ENCODE measurements around the gene KDM7A. TPM values are rescaled to one million over a fixed set of nuclear protein-coding genes. Genes with fewer than 3 reads are reported as not detected.

Gene KDM7A
- total and polyA plus RNA-seq, 2 of the 4 experiments (the other 2 are of a cell fraction): 1.5 to 2.3 TPM

DNA sequence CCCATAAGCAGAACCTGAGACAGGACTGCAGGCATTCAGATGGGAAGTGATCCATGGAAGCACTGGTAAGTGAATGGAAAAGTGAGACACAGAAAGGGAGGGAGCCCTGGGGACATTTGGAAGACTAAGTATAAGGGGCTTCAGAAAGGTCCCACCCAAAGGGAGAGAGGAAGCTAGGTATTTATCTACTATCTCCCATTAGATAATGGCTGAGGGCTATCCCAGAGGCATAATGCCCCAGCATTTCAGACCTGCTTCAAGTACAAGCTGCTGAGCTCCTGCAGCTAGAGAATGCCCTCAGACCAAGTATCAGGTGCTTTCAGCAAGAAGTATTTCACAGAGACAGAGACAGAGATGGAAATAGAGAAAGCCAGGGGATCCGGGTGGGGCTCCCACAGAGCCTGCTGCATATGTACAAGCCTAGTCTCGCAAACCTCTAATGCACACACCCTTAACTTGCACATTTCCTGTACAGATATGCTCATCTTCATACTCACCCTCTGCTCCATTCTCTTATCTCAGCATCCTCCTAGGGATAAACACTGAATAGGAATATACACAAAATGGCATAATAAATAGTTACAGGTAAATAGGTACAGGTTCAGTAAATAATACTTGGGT lies 20.2 kb downstream of the KDM7A start:
- ChIA-PET CTCF (no interaction called here), POLR2A (ENCODE audit: unreplicated experiment) (no interaction called here)
- H3K79me1 ChIP-seq (ENCODE audit: low read depth in 1 of 2, low read length in 2 of 2): peaks cover 34 to 38% of the 10 kb centered on the region in 2 experiments
- H4K20me1 ChIP-seq (ENCODE audit: insufficient read depth, low read length): peaks cover 10% of the 10 kb centered on the region; the same call in 1 of the 2 replicates
- peaks cover 4% of the 10 kb centered on the region for H3K9me1 ChIP-seq (ENCODE audit: insufficient read depth, low read length)
- in situ Hi-C loops (cut with MboI; ENCODE audit: low sequenced_read_pairs) (no loop called here), dilution Hi-C loops (cut with HindIII; ENCODE audit: low sequenced_read_pairs, unreplicated experiment) (no loop called here), intact Hi-C loops (cut with micrococcal nuclease) (no loop called here)
- H3K4me3 ChIP-seq (ENCODE audit: insufficient read depth, low read depth, low read length): no peak overlapping the region
- H3K4me2 ChIP-seq (ENCODE audit: low read depth, low read length): no peak overlapping the region
- H3K23ac ChIP-seq (ENCODE audit: low read depth, low read length): no peak overlapping the region
- H3K4ac ChIP-seq (ENCODE audit: low read depth, low read length): no peak overlapping the region
- no peak overlapping the region for H2BK5ac ChIP-seq (ENCODE audit: low read depth, low read length, poor library complexity, severe bottlenecking)
- DNase-seq (no peak), ATAC-seq (ENCODE audit: low read depth) (no peak)
- TF ChIP-seq MAZ (IDR thresholded peaks at IDR 0.05; ENCODE audit: borderline replicate concordance, low read depth, low read length) (no peak), CHD1 (IDR thresholded peaks at IDR 0.05; ENCODE audit: low read depth, low read length) (no peak), NFE2L2 (IDR thresholded peaks at IDR 0.05; ENCODE audit: low read depth, low read length) (no peak), RFX5 (IDR thresholded peaks at IDR 0.05; ENCODE audit: low read depth, low read length) (no peak), BHLHE40 (IDR thresholded peaks at IDR 0.05; ENCODE audit: low read depth, low read length) (no peak), USF2 (IDR thresholded peaks at IDR 0.05; ENCODE audit: low read depth, low read length) (no peak), MXI1 (IDR thresholded peaks at IDR 0.05; ENCODE audit: borderline replicate concordance, low read depth, low read length) (no peak), POLR2A (IDR thresholded peaks at IDR 0.05; ENCODE audit: low read depth, low read length) (no peak), MAFK (IDR thresholded peaks at IDR 0.05; ENCODE audit: low read depth, low read length) (no peak), SMC3 (IDR thresholded peaks at IDR 0.05; ENCODE audit: low read depth, low read length) (no peak), FOS (IDR thresholded peaks at IDR 0.05; ENCODE audit: low read depth, low read length) (no peak), CEBPB (IDR thresholded peaks at IDR 0.05; ENCODE audit: low read depth, low read length) (no peak), RAD21 (IDR thresholded peaks at IDR 0.05; ENCODE audit: low read length) (no peak)
- TF ChIP-seq, protein P1, sequence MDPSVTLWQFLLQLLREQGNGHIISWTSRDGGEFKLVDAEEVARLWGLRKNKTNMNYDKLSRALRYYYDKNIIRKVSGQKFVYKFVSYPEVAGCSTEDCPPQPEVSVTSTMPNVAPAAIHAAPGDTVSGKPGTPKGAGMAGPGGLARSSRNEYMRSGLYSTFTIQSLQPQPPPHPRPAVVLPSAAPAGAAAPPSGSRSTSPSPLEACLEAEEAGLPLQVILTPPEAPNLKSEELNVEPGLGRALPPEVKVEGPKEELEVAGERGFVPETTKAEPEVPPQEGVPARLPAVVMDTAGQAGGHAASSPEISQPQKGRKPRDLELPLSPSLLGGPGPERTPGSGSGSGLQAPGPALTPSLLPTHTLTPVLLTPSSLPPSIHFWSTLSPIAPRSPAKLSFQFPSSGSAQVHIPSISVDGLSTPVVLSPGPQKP (IDR thresholded peaks at IDR 0.05; ENCODE audit: borderline replicate concordance, low read depth, low read length): no peak
- TF ChIP-seq, protein P2, sequence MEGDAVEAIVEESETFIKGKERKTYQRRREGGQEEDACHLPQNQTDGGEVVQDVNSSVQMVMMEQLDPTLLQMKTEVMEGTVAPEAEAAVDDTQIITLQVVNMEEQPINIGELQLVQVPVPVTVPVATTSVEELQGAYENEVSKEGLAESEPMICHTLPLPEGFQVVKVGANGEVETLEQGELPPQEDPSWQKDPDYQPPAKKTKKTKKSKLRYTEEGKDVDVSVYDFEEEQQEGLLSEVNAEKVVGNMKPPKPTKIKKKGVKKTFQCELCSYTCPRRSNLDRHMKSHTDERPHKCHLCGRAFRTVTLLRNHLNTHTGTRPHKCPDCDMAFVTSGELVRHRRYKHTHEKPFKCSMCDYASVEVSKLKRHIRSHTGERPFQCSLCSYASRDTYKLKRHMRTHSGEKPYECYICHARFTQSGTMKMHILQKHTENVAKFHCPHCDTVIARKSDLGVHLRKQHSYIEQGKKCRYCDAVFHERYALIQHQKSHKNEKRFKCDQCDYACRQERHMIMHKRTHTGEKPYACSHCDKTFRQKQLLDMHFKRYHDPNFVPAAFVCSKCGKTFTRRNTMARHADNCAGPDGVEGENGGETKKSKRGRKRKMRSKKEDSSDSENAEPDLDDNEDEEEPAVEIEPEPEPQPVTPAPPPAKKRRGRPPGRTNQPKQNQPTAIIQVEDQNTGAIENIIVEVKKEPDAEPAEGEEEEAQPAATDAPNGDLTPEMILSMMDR (conservative IDR thresholded peaks at IDR 0.05; ENCODE audit: low read depth, low read length): no peak
- H2BK120ac ChIP-seq (ENCODE audit: low read depth, low read length): no peak overlapping the region
- no peak overlapping the region for H4K5ac ChIP-seq (ENCODE audit: low read depth, low read length)
- H3K56ac ChIP-seq (ENCODE audit: extremely low read depth, insufficient read depth, low read length): no peak overlapping the region
- no peaks in the 10 kb centered on the region for H3K36me3 ChIP-seq (ENCODE audit: control insufficient read depth, insufficient read depth, low read length)
- BruUV-seq (replicated peaks): no TSS peak
- no peak overlapping the region for H3K14ac ChIP-seq (replicated peaks; ENCODE audit: low read depth, low read length)
- no peak overlapping the region for H2BK20ac ChIP-seq (ENCODE audit: low read depth, low read length)
- H3K9me3 ChIP-seq (ENCODE audit: control insufficient read depth, insufficient read depth, low read length): no peaks in the 10 kb centered on the region
- 100% methylated on average over 1 of the region's 2 CpGs; no CpG with 5 or more reads in 1 of the 2 experiments for WGBS, 2 experiments (ENCODE audit: extremely low coverage in 2 of 2, insufficient read length in 1 of 2)
- H2BK15ac ChIP-seq (ENCODE audit: low read depth, low read length): no peak overlapping the region
- no peaks in the 10 kb centered on the region for H3K27me3 ChIP-seq (ENCODE audit: control insufficient read depth, insufficient read depth, low read length)
- H2AK9ac ChIP-seq (replicated peaks; ENCODE audit: low read depth, low read length, poor library complexity): no peak overlapping the region
- no peak overlapping the region for H3K9ac ChIP-seq (ENCODE audit: low read depth, low read length)
- no peak overlapping the region for H4K8ac ChIP-seq (ENCODE audit: low read depth in 2 of 2, low read length in 2 of 2)
- H2AFZ ChIP-seq (replicated peaks; ENCODE audit: low read length, poor library complexity): no peak overlapping the region
- no peak overlapping the region for H2AK5ac ChIP-seq (ENCODE audit: low read depth, low read length)
- no peaks in the 10 kb centered on the region for H3K4me1 ChIP-seq (ENCODE audit: control insufficient read depth, insufficient read depth, low read length)
- no peak overlapping the region for H3K18ac ChIP-seq (ENCODE audit: low read depth, low read length)
- H4K91ac ChIP-seq (ENCODE audit: insufficient read depth, low read depth, low read length): no peak overlapping the region
- no peak overlapping the region for H3K27ac ChIP-seq (ENCODE audit: insufficient read depth, low read length)
